Activated naive CD8-positive, alpha-beta T cell (primary cell): ENCODE data around the gene B3GALT5.

Source experiments
- H3K27ac Mint-ChIP-seq: one replicate; pipeline ENCODE4 v1.8.0; 2021; ENCODE audit warnings: mixed read lengths
- H3K27me3 Mint-ChIP-seq: one replicate; pipeline ENCODE4 v1.8.0; 2021; ENCODE audit warnings: mixed read lengths
- H3K36me3 Mint-ChIP-seq: one replicate; pipeline ENCODE4 v1.8.0; 2021; ENCODE audit warnings: mixed read lengths
- H3K4me1 Mint-ChIP-seq: one replicate; pipeline ENCODE4 v1.8.0; 2021; ENCODE audit warnings: low read depth, mixed read lengths
- H3K4me3 Mint-ChIP-seq: one replicate; pipeline ENCODE4 v1.8.0; 2021; ENCODE audit warnings: mild to moderate bottlenecking, mixed read lengths
- H3K9me3 Mint-ChIP-seq: one replicate; pipeline ENCODE4 v1.8.0; 2021; ENCODE audit warnings: low read depth, mixed read lengths

B3GALT5 gene

GRCh38 chr21:39597595-39597994 lies 15.1 kb upstream of the B3GALT5 start:
- no peak overlapping the region for H3K27ac Mint-ChIP-seq
- no peaks in the 10 kb centered on the region for H3K36me3 Mint-ChIP-seq
- no peak overlapping the region for H3K4me3 Mint-ChIP-seq
- no peaks in the 10 kb centered on the region for H3K4me1 Mint-ChIP-seq
- no peaks in the 10 kb centered on the region for H3K9me3 Mint-ChIP-seq
- peaks cover 2% of the 10 kb centered on the region for H3K27me3 Mint-ChIP-seq

- H3K4me1 Mint-ChIP-seq: no peaks in the 10 kb centered on the region
- H3K27ac Mint-ChIP-seq: no peak overlapping the region
- no peaks in the 10 kb centered on the region for H3K9me3 Mint-ChIP-seq
- H3K4me3 Mint-ChIP-seq: no peak overlapping the region
- peaks cover 2% of the 10 kb centered on the region for H3K27me3 Mint-ChIP-seq
- no peaks in the 10 kb centered on the region for H3K36me3 Mint-ChIP-seq
Measured at GRCh38 chr21:39599191-39599970, 13.4 kb upstream of the B3GALT5 start.

- Mint-ChIP-seq H3K4me1 (no peaks in the 10 kb centered on the region), H3K27me3 (peaks cover 2% of the 10 kb centered on the region), H3K9me3 (no peaks in the 10 kb centered on the region), H3K27ac (no peak overlapping the region), H3K36me3 (no peaks in the 10 kb centered on the region), H3K4me3 (no peak overlapping the region)
Measured at GRCh38 chr21:39601187-39601928, 11.4 kb upstream of the B3GALT5 start.

- H3K9me3 Mint-ChIP-seq: no peaks in the 10 kb centered on the region
- H3K27me3 Mint-ChIP-seq: peaks cover 2% of the 10 kb centered on the region
- H3K4me1 Mint-ChIP-seq: no peaks in the 10 kb centered on the region
- H3K4me3 Mint-ChIP-seq: no peak overlapping the region
- no peak overlapping the region for H3K27ac Mint-ChIP-seq
- H3K36me3 Mint-ChIP-seq: no peaks in the 10 kb centered on the region
Measured at GRCh38 chr21:39602076-39602689, 10.6 kb upstream of the B3GALT5 start.

GRCh38 chr21:39602793-39603192 lies 9.9 kb upstream of the B3GALT5 start:
- Mint-ChIP-seq H3K27ac (no peak overlapping the region), H3K9me3 (no peaks in the 10 kb centered on the region), H3K4me3 (no peak overlapping the region), H3K36me3 (no peaks in the 10 kb centered on the region), H3K4me1 (no peaks in the 10 kb centered on the region), H3K27me3 (peaks cover 2% of the 10 kb centered on the region)

GRCh38 chr21:39604951-39605350 lies 7.8 kb upstream of the B3GALT5 start:
- Mint-ChIP-seq H3K9me3 (no peaks in the 10 kb centered on the region), H3K27me3 (peaks cover 2% of the 10 kb centered on the region), H3K4me3 (no peak overlapping the region), H3K36me3 (no peaks in the 10 kb centered on the region), H3K27ac (no peak overlapping the region), H3K4me1 (no peaks in the 10 kb centered on the region)

- Mint-ChIP-seq H3K4me1 (peaks cover 7% of the 10 kb centered on the region), H3K36me3 (no peaks in the 10 kb centered on the region), H3K27me3 (peaks cover 20% of the 10 kb centered on the region), H3K27ac (no peak overlapping the region), H3K4me3 (no peak overlapping the region), H3K9me3 (no peaks in the 10 kb centered on the region)
Measured at GRCh38 chr21:39610703-39611102, 2.0 kb upstream of the B3GALT5 start.

GRCh38 chr21:39611551-39612190 lies 1.1 kb upstream of the B3GALT5 start:
- Mint-ChIP-seq H3K4me1 (peaks cover 7% of the 10 kb centered on the region), H3K36me3 (no peaks in the 10 kb centered on the region), H3K27me3 (peaks cover 20% of the 10 kb centered on the region), H3K4me3 (no peak overlapping the region), H3K27ac (no peak overlapping the region), H3K9me3 (no peaks in the 10 kb centered on the region)

- H3K36me3 Mint-ChIP-seq: no peaks in the 10 kb centered on the region
- H3K9me3 Mint-ChIP-seq: peaks cover under 1% of the 10 kb centered on the region
- H3K27ac Mint-ChIP-seq: no peak overlapping the region
- no peak overlapping the region for H3K4me3 Mint-ChIP-seq
- H3K4me1 Mint-ChIP-seq: peaks cover 7% of the 10 kb centered on the region
- peaks cover 22% of the 10 kb centered on the region for H3K27me3 Mint-ChIP-seq
Measured at GRCh38 chr21:39613041-39613934, 548 bp downstream of the B3GALT5 start.

GRCh38 chr21:39616211-39616772 lies 3.6 kb downstream of the B3GALT5 start:
- H3K4me1 Mint-ChIP-seq: peaks cover 7% of the 10 kb centered on the region
- H3K4me3 Mint-ChIP-seq: no peak overlapping the region
- H3K36me3 Mint-ChIP-seq: no peaks in the 10 kb centered on the region
- H3K27ac Mint-ChIP-seq: no peak overlapping the region
- H3K27me3 Mint-ChIP-seq: peaks cover 25% of the 10 kb centered on the region
- peaks cover 7% of the 10 kb centered on the region for H3K9me3 Mint-ChIP-seq

GRCh38 chr21:39620856-39621255 lies 8.1 kb downstream of the B3GALT5 start:
- Mint-ChIP-seq H3K4me3 (no peak overlapping the region), H3K4me1 (no peaks in the 10 kb centered on the region), H3K36me3 (peaks cover 2% of the 10 kb centered on the region), H3K27ac (no peak overlapping the region), H3K9me3 (peaks cover 9% of the 10 kb centered on the region), H3K27me3 (peaks cover 13% of the 10 kb centered on the region)

GRCh38 chr21:39625211-39625895 lies 12.6 kb downstream of the B3GALT5 start:
- peaks cover 2% of the 10 kb centered on the region for H3K36me3 Mint-ChIP-seq

GRCh38 chr21:39628385-39628784 lies 15.6 kb downstream of the B3GALT5 start:
- Mint-ChIP-seq H3K36me3 (peaks cover 2% of the 10 kb centered on the region), H3K4me3 (no peak overlapping the region), H3K27ac (no peak overlapping the region), H3K27me3 (peaks cover 29% of the 10 kb centered on the region), H3K9me3 (peaks cover 7% of the 10 kb centered on the region), H3K4me1 (no peaks in the 10 kb centered on the region)

More at GRCh38 chr21:39625211-39625895, 12.6 kb downstream of the B3GALT5 start:
- H3K9me3 Mint-ChIP-seq: peaks cover 7% of the 10 kb centered on the region
- peaks cover 20% of the 10 kb centered on the region for H3K27me3 Mint-ChIP-seq
- H3K4me1 Mint-ChIP-seq: no peaks in the 10 kb centered on the region
- H3K27ac Mint-ChIP-seq: no peak overlapping the region
- no peak overlapping the region for H3K4me3 Mint-ChIP-seq
